Type B pancreatic cell (in vitro differentiated cells): ENCODE measurements around the gene DYRK2. TPM values are rescaled to one million over a fixed set of nuclear protein-coding genes. Genes with fewer than 3 reads are reported as not detected.
"Not testable (repeated sequence)": the region's sequence is repeated elsewhere in the genome, so short reads cannot be mapped to it uniquely, and the experiment has no call there.

Experiments used
- DNase-seq: peaks from one replicate; pipeline ENCODE4 v3.0.0; 2021; ENCODE audit warnings: mixed read lengths; ENCODE audit not compliant: unreplicated experiment; ENCODE audit errors: extremely low spot score
- H3K27ac Mint-ChIP-seq: 2 replicates; pipeline ENCODE4 v1.8.0; 2021; ENCODE audit warnings: mild to moderate bottlenecking, mixed read lengths
- H3K27me3 Mint-ChIP-seq: 2 replicates; pipeline ENCODE4 v1.8.0; 2021; ENCODE audit warnings: mixed read lengths
- H3K36me3 Mint-ChIP-seq: 2 replicates; pipeline ENCODE4 v1.8.0; 2021; ENCODE audit warnings: mixed read lengths
- H3K4me1 Mint-ChIP-seq: one replicate; pipeline ENCODE4 v1.8.0; 2021; ENCODE audit warnings: mixed read lengths; ENCODE audit not compliant: unreplicated experiment
- H3K4me3 Mint-ChIP-seq: 2 replicates; pipeline ENCODE4 v1.8.0; 2021; ENCODE audit warnings: mild to moderate bottlenecking, mixed read lengths
- H3K9me3 Mint-ChIP-seq: 2 replicates; pipeline ENCODE4 v1.8.0; 2021; ENCODE audit warnings: mixed read lengths
- CTCF ChIP-seq: fragments of 200-600 bp; sonication (generic); conservative IDR thresholded peaks from 2 replicates; pipeline ENCODE4 v1.5.0; 2021; ENCODE audit warnings: antibody characterized with exemption, mild to moderate bottlenecking
- total RNA-seq: library from RNA; stranded (reverse); gene quantifications from 2 replicates; pipeline ENCODE4 v1.2.1, GENCODE V29; 2021; ENCODE audit warnings: low replicate concordance

DYRK2 gene
- total RNA-seq, 1 donor from 2014 or later = 78.3 TPM

GRCh38 chr12:67671419-67671818, 22.9 kb downstream of the DYRK2 start:
- Mint-ChIP-seq H3K4me1 (peaks cover 7% of the 10 kb centered on the region), H3K36me3 (peaks cover 38% of the 10 kb centered on the region), H3K4me3 (no peak overlapping the region), H3K9me3 (peaks cover 19% of the 10 kb centered on the region), H3K27me3 (no peaks in the 10 kb centered on the region), H3K27ac (no peak overlapping the region)
- DNase-seq = no peak
- no peak for TF ChIP-seq CTCF

- Mint-ChIP-seq H3K27me3 (no peaks in the 10 kb centered on the region), H3K27ac (no peak overlapping the region), H3K4me1 (peaks cover 6% of the 10 kb centered on the region), H3K9me3 (peaks cover 19% of the 10 kb centered on the region), H3K36me3 (peaks cover 38% of the 10 kb centered on the region), H3K4me3 (no peak overlapping the region)
- TF ChIP-seq CTCF = no peak
- DNase-seq = no peak
These were observed 23.3 kb downstream of the DYRK2 start for GRCh38 chr12:67671892-67672291.

- not testable (repeated sequence) for H3K27ac Mint-ChIP-seq, H3K4me3 Mint-ChIP-seq, DNase-seq, H3K4me1 Mint-ChIP-seq, H3K27me3 Mint-ChIP-seq
- peaks cover 19% of the 10 kb centered on the region for H3K9me3 Mint-ChIP-seq
- peaks cover 37% of the 10 kb centered on the region for H3K36me3 Mint-ChIP-seq
These were observed 24.0 kb downstream of the DYRK2 start for GRCh38 chr12:67672507-67672906.

- Mint-ChIP-seq H3K9me3 (peaks cover 19% of the 10 kb centered on the region), H3K36me3 (peaks cover 33% of the 10 kb centered on the region)
- not testable (repeated sequence) for DNase-seq, H3K27ac Mint-ChIP-seq, H3K4me3 Mint-ChIP-seq, H3K4me1 Mint-ChIP-seq, H3K27me3 Mint-ChIP-seq
These were observed 25.0 kb downstream of the DYRK2 start for GRCh38 chr12:67673509-67673908.

DNA sequence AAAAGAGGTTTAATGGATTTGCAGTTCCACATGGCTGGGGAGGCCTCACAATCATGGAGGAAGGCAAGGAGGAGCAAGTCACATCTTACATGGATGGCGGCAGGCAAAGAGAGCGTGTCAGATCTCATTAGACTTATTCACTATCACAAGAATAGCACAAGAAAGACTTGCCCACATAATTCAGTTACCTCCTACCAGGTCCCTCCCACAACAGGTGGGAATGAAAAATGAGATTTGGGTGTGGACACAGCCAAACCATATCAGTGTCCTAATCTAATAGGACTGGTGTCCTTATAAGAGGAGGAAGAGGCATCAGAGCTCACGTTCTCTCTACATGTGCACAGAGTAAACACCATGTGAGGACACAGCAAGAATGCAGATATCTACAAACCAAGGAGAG, 25.9 kb downstream of the DYRK2 start:
- Mint-ChIP-seq H3K27me3 (no peaks in the 10 kb centered on the region), H3K36me3 (peaks cover 37% of the 10 kb centered on the region), H3K4me1 (no peaks in the 10 kb centered on the region), H3K9me3 (peaks cover 19% of the 10 kb centered on the region), H3K4me3 (no peak overlapping the region), H3K27ac (no peak overlapping the region)
- TF ChIP-seq CTCF = no peak
- no peak for DNase-seq

DNA sequence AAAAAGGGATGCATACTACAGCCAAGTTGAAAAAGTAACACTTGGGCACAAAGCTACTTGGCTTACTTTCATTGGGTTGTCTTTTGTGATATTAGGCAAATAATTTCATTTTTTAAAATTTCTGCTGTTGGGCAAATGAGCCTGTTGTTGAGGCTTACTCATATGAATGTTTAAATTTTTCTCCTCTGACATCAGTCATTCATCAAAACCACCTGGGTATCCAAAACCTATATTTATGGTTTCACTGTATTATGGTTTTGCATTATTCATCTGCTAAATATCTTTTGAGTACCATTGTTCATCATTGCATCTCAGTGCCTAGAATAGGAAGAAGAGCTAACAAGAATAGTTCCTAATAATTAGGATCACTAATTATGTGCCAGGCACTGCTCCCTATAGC, 28.1 kb downstream of the DYRK2 start:
- DNase-seq = no peak
- Mint-ChIP-seq H3K27ac (no peak overlapping the region), H3K4me3 (no peak overlapping the region), H3K27me3 (no peaks in the 10 kb centered on the region), H3K9me3 (peaks cover 15% of the 10 kb centered on the region), H3K4me1 (no peaks in the 10 kb centered on the region), H3K36me3 (peaks cover 32% of the 10 kb centered on the region)
- TF ChIP-seq CTCF = no peak

- Mint-ChIP-seq H3K4me1 (no peaks in the 10 kb centered on the region), H3K27ac (no peak overlapping the region), H3K27me3 (no peaks in the 10 kb centered on the region), H3K9me3 (peaks cover 13% of the 10 kb centered on the region), H3K4me3 (no peak overlapping the region), H3K36me3 (peaks cover 30% of the 10 kb centered on the region)
- TF ChIP-seq CTCF = no peak
- DNase-seq = no peak
These were observed 28.6 kb downstream of the DYRK2 start for GRCh38 chr12:67677166-67677565.
